Small intestine (tissue), 16 donors: ENCODE measurements around the gene TLK1. TPM values are rescaled to one million over a fixed set of nuclear protein-coding genes. Genes with fewer than 3 reads are reported as not detected.
A peak's percentile ranks its signal among the peaks of the same experiment; 100 is the strongest.

Source experiments
- DNase-seq, 2 donors: peaks; one replicate each; pipeline versions ENCODE4 v3.0.0 to v3.0.0-alpha.2; 2013
- FAIRE-seq: peaks from 2 replicates; lab custom pipeline; 2012; peaks lifted over from hg19 to GRCh38; lab: Jason Lieb, UNC
- H3K27ac ChIP-seq, 3 donors: one replicate each; pipeline ENCODE4 v1.5.1; 2013; ENCODE audit warnings: low read length in 2 of 3, mild to moderate bottlenecking in 2 of 3, control low read depth in 1 of 3, inconsistent platforms in 1 of 3, low read depth in 1 of 3, moderate library complexity in 1 of 3
- H3K27me3 ChIP-seq, 3 donors: one replicate each; pipeline ENCODE4 v1.6.1; 2013; ENCODE audit warnings: low read length in 3 of 3, inconsistent platforms in 1 of 3; ENCODE audit not compliant: control insufficient read depth in 3 of 3, insufficient read depth in 3 of 3
- H3K36me3 ChIP-seq, 3 donors: one replicate each; pipeline ENCODE4 v1.6.1; 2013; ENCODE audit warnings: low read length in 3 of 3, inconsistent platforms in 1 of 3, low read depth in 1 of 3, mild to moderate bottlenecking in 1 of 3, moderate library complexity in 1 of 3; ENCODE audit not compliant: control insufficient read depth in 3 of 3, insufficient read depth in 2 of 3
- H3K4me1 ChIP-seq, 3 donors: one replicate each; pipeline ENCODE4 v1.6.1; 2013; ENCODE audit warnings: low read length in 2 of 3, inconsistent platforms in 1 of 3, low read depth in 1 of 3, mild to moderate bottlenecking in 1 of 3, moderate library complexity in 1 of 3; ENCODE audit not compliant: control insufficient read depth in 3 of 3, insufficient read depth in 2 of 3
- H3K4me3 ChIP-seq, 3 donors: one replicate each; pipeline ENCODE4 v1.5.1; 2013; ENCODE audit warnings: low read length in 3 of 3, control low read depth in 1 of 3, inconsistent platforms in 1 of 3, low read depth in 1 of 3, mild to moderate bottlenecking in 1 of 3, moderate library complexity in 1 of 3
- H3K9me3 ChIP-seq, 2 donors: one replicate each; pipeline ENCODE4 v1.6.1; 2013; ENCODE audit warnings: low read depth in 1 of 2, low read length in 1 of 2; ENCODE audit not compliant: control insufficient read depth in 2 of 2, insufficient read depth in 1 of 2
- WGBS, 3 donors: extraction: QIAGEN DNeasy Blood & Tissue Kit; methylation state at CpG; one replicate each; pipeline ENCODE4 v1.1.7; 2013; 5-methylcytosine and 5-hydroxymethylcytosine counted together
- long read RNA-seq, 10 donors: transcript quantifications; one replicate each; lab custom pipeline, GENCODE V29; 2026
- polyA plus RNA-seq, 4 donors: library from polyadenylated mRNA; stranded (reverse) in 3 of 4; unstranded in 1 of 4; fragments of 200-250 nt in 3 of 4; fragments of 120-200 nt in 1 of 4; gene quantifications; one replicate each; pipeline versions ENCODE4 v1.2.1 to v1.2.3, GENCODE V29; 2013
- donor health status: healthy with polysubstance abuse.
- donor health status: control.
- donor health status: control.
- donor health status: Bipolar disorder and iron deficiency.
- donor health status: healthy.

Gene TLK1
- polyA plus RNA-seq, result 10 to 100 TPM in 3 of 4 donors, 1 to 10 TPM in 1; 10.0 to 27.8 (median 11.6) TPM
- long read RNA-seq, donor 1, result 0 reads
- long read RNA-seq, donor 2, full-length matches to known transcripts, result 3 of 22 reads
- long read RNA-seq, donor 2, partial matches to known transcripts, result 19 of 22 reads
- long read RNA-seq, donor 2, other reads (novel, unspliced or antisense), result 0 of 22 reads
- long read RNA-seq, donor 3, result 0 reads
- long read RNA-seq, donor 4, result 0 reads
- long read RNA-seq, donor 5, result 0 reads
- long read RNA-seq, donor 6, full-length matches to known transcripts, result 1 of 1 reads
- long read RNA-seq, donor 6, partial matches to known transcripts, result 0 of 1 reads
- long read RNA-seq, donor 6, other reads (novel, unspliced or antisense), result 0 of 1 reads
- long read RNA-seq, donor 7, result 0 reads
- long read RNA-seq, donor 8, result 0 reads
- long read RNA-seq, donor 9, result 0 reads
- long read RNA-seq, donor 10, full-length matches to known transcripts, result 2 of 2 reads
- long read RNA-seq, donor 10, partial matches to known transcripts, result 0 of 2 reads
- long read RNA-seq, donor 10, other reads (novel, unspliced or antisense), result 0 of 2 reads

GRCh38 chr2:171160119-171160955, at the start of gene TLK1:
Gene TLK1, minus strand, starts transcription at chr2:171160893. Its CDS starts 465 bp downstream, at chr2:171160428.
- Histone ChIP-seq H3K27ac (peak within 1 kb of the TSS; percentile 92 to 97 (median 94)), H3K36me3 (no peaks in the 10 kb centered on the region), H3K4me3 (peak within 1 kb of the TSS; percentile 75 to 93 (median 85)), H3K27me3 (no peaks in the 10 kb centered on the region), H3K9me3 (no peaks in the 10 kb centered on the region), H3K4me1 (no peaks in the 10 kb centered on the region)
- WGBS, 3 donors, result 0 to 1% (median 0%) methylated on average over 30 to 95 of the region's 97 CpGs
- FAIRE-seq (no peak), DNase-seq (peak; percentile 75 to 84)

- Histone ChIP-seq H3K36me3 (no peaks in the 10 kb centered on the region), H3K27ac (no peak overlapping the region), H3K4me1 (no peaks in the 10 kb centered on the region), H3K9me3 (no peaks in the 10 kb centered on the region), H3K27me3 (no peaks in the 10 kb centered on the region), H3K4me3 (no peak overlapping the region)
- FAIRE-seq (no peak), DNase-seq (no peak)
- 62 to 78% (median 69%) methylated on average over 9 of the region's 9 CpGs for WGBS, 3 donors
These were observed 49.6 kb upstream of the TLK1 start for GRCh38 chr2:171210216-171210863.

GRCh38 chr2:171208657-171209056, 48.0 kb upstream of the TLK1 start:
- Histone ChIP-seq H3K27ac (no peak overlapping the region), H3K36me3 (no peaks in the 10 kb centered on the region), H3K4me3 (no peak overlapping the region), H3K27me3 (no peaks in the 10 kb centered on the region), H3K9me3 (no peaks in the 10 kb centered on the region), H3K4me1 (no peaks in the 10 kb centered on the region)
- DNase-seq (no peak), FAIRE-seq (no peak)

GRCh38 chr2:171206422-171207115, 45.9 kb upstream of the TLK1 start:
- Histone ChIP-seq H3K36me3 (no peaks in the 10 kb centered on the region), H3K27me3 (no peaks in the 10 kb centered on the region), H3K4me1 (no peaks in the 10 kb centered on the region), H3K4me3 (no peak overlapping the region), H3K27ac (no peak overlapping the region), H3K9me3 (no peaks in the 10 kb centered on the region)
- FAIRE-seq, result no peak
- 96 to 97% (median 96%) methylated on average over 2 of the region's 2 CpGs for WGBS, 3 donors
- DNase-seq, result no peak

- Histone ChIP-seq H3K27ac (no peak overlapping the region), H3K4me1 (no peaks in the 10 kb centered on the region), H3K27me3 (no peaks in the 10 kb centered on the region), H3K4me3 (no peak overlapping the region), H3K9me3 (no peaks in the 10 kb centered on the region), H3K36me3 (no peaks in the 10 kb centered on the region)
- 92 to 97% (median 96%) methylated on average over 2 of the region's 2 CpGs for WGBS, 3 donors
- DNase-seq (no peak), FAIRE-seq (no peak)
These were observed 44.9 kb upstream of the TLK1 start for GRCh38 chr2:171205551-171205950.

- H3K27ac ChIP-seq, result no peak overlapping the region
- H3K4me1 ChIP-seq, result no peaks in the 10 kb centered on the region
- FAIRE-seq (no peak), DNase-seq (no peak)
- no peak overlapping the region for H3K4me3 ChIP-seq
- WGBS, 3 donors, result 77 to 88% (median 80%) methylated on average over 4 of the region's 4 CpGs
- no peaks in the 10 kb centered on the region for H3K9me3 ChIP-seq
- no peaks in the 10 kb centered on the region for H3K27me3 ChIP-seq
- no peaks in the 10 kb centered on the region for H3K36me3 ChIP-seq
These were observed 41.1 kb upstream of the TLK1 start for GRCh38 chr2:171201767-171202166.

- H3K9me3 ChIP-seq, result no peaks in the 10 kb centered on the region
- H3K27ac ChIP-seq, result no peak overlapping the region
- no peaks in the 10 kb centered on the region for H3K27me3 ChIP-seq
- WGBS, 3 donors, result 64 to 80% (median 78%) methylated on average over 1 of the region's 1 CpG
- DNase-seq, result no peak
- H3K4me1 ChIP-seq, result no peaks in the 10 kb centered on the region
- H3K4me3 ChIP-seq, result no peak overlapping the region
- H3K36me3 ChIP-seq, result no peaks in the 10 kb centered on the region
- no peak for FAIRE-seq
These were observed 40.6 kb upstream of the TLK1 start for GRCh38 chr2:171201271-171201670.
